Stimulated activated CD4-positive, alpha-beta T cell treated with anti-CD3 and anti-CD28 coated beads, Interleukin-15, amount 100 ng/mL, for 1 hour (primary cell): ENCODE measurements around the gene ZNF28.
"Not testable (repeated sequence)": the region's sequence is repeated elsewhere in the genome, so short reads cannot be mapped to it uniquely, and the experiment has no call there.

Experiments used
- DNase-seq, 2 donors: peaks; one replicate each; pipeline ENCODE4 v3.0.0-alpha.2; 2020; ENCODE audit warnings: low read depth in 1 of 2, low spot score in 1 of 2

Gene ZNF28

GRCh38 chr19:52821204-52821960 lies at the start of gene ZNF28:
Gene ZNF28 (minus strand): TSS chr19:52821633. CDS start chr19:52817958, 3,675 bp downstream.
- DNase-seq, result peak; percentile 25 to 39

- not testable (repeated sequence) for DNase-seq
Observed at GRCh38 chr19:52868031-52868430, 46.6 kb upstream of the ZNF28 start.

- DNase-seq, result peak; percentile 41 to 57
Observed at GRCh38 chr19:52857378-52858191, 36.2 kb upstream of the ZNF28 start, which contains the start of gene ZNF468. Gene ZNF468 (minus strand): TSS chr19:52857619. CDS start chr19:52854272, 3,347 bp downstream.

GRCh38 chr19:52856540-52857377 lies 35.3 kb upstream of the ZNF28 start:
- DNase-seq, result not testable (repeated sequence)

GRCh38 chr19:52847352-52847751 lies 25.9 kb upstream of the ZNF28 start:
- DNase-seq, result not testable (repeated sequence)

- DNase-seq, result not testable (repeated sequence)
Observed at GRCh38 chr19:52840825-52841465, 19.5 kb upstream of the ZNF28 start.

- DNase-seq, result not testable (repeated sequence)
Observed at GRCh38 chr19:52834289-52834688, 12.9 kb upstream of the ZNF28 start.

- DNase-seq, result not testable (repeated sequence)
Observed at GRCh38 chr19:52833541-52833940, 12.1 kb upstream of the ZNF28 start.

GRCh38 chr19:52829866-52830265 lies 8.4 kb upstream of the ZNF28 start:
- not testable (repeated sequence) for DNase-seq

GRCh38 chr19:52825765-52826164 lies 4.3 kb upstream of the ZNF28 start:
- DNase-seq, result no peak

GRCh38 chr19:52823676-52824075 lies 2.2 kb upstream of the ZNF28 start:
- DNase-seq, result no peak

GRCh38 chr19:52820472-52821203 lies 795 bp downstream of the ZNF28 start:
- DNase-seq, result not testable (repeated sequence)

GRCh38 chr19:52809801-52810200 lies 11.6 kb downstream of the ZNF28 start:
- DNase-seq, result no peak

- DNase-seq, result not testable (repeated sequence)
Observed at GRCh38 chr19:52799950-52800640, 21.3 kb downstream of the ZNF28 start.

GRCh38 chr19:52789440-52789839 lies 32.0 kb downstream of the ZNF28 start:
- no peak for DNase-seq

GRCh38 chr19:52786464-52787354 lies 34.7 kb downstream of the ZNF28 start, which contains the start of gene ZNF600:
Gene ZNF600 (minus strand): TSS chr19:52786791. CDS start chr19:52778888, 7,903 bp downstream.
- peak; percentile 62 to 63 for DNase-seq

GRCh38 chr19:52786078-52786463 lies 35.4 kb downstream of the ZNF28 start:
- DNase-seq, result peak in 1 of 2 donors; percentile 1

- no peak for DNase-seq
Observed at GRCh38 chr19:52785506-52785905, 35.9 kb downstream of the ZNF28 start.
